HepG2 (cell line): ENCODE results near the gene EMC10. TPM values are rescaled to one million over a fixed set of nuclear protein-coding genes. Genes with fewer than 3 reads are reported as not detected.

ENCODE experiments used
- AGO2 ChIP-seq: fragments of 200-400 bp; formaldehyde crosslinking; optimal IDR thresholded peaks from 2 replicates; pipeline ENCODE3; 2017; ENCODE audit warnings: mild to moderate bottlenecking, low read depth, low read length, moderate library complexity
- CAMTA2 ChIP-seq: sonication (generic); formaldehyde crosslinking; IDR thresholded peaks from 2 replicates; pipeline ENCODE4 v1.4.0; 2020; ENCODE audit warnings: mild to moderate bottlenecking, missing genetic modification reagents, borderline replicate concordance
- CREB1 ChIP-seq, 2 experiments: fragments of 450-650 bp in 1 of 2; IDR thresholded peaks; 2 replicates each; pipeline ENCODE4 v1.6.1; 2016 to 2017; ENCODE audit warnings: control low read depth in 1 of 2, mild to moderate bottlenecking in 1 of 2, missing compliant biosample characterization in 1 of 2, missing genetic modification characterization in 1 of 2
- FOXO1 ChIP-seq: sonication (generic); formaldehyde crosslinking; IDR thresholded peaks from 2 replicates; pipeline ENCODE4 v1.4.0; 2020; ENCODE audit warnings: missing genetic modification reagents
- GATA4 ChIP-seq: sonication (generic); IDR thresholded peaks from 2 replicates; pipeline ENCODE4 v1.6.1; 2016; ENCODE audit warnings: antibody characterized with exemption, low read depth, borderline replicate concordance
- KMT2B ChIP-seq: IDR thresholded peaks from 2 replicates; pipeline ENCODE4 v1.6.1; 2016; ENCODE audit warnings: missing genetic modification reagents, missing compliant biosample characterization
- MTF2 ChIP-seq: sonication (generic); formaldehyde crosslinking; IDR thresholded peaks from 2 replicates; pipeline ENCODE4 v1.5.0; 2020; ENCODE audit warnings: missing genetic modification reagents, borderline replicate concordance
- ONECUT2 ChIP-seq: sonication (generic); formaldehyde crosslinking; IDR thresholded peaks from 2 replicates; pipeline ENCODE4 v1.4.0; 2020; ENCODE audit warnings: missing genetic modification reagents
- RNF2 ChIP-seq: fragments of 450-650 bp; conservative IDR thresholded peaks from 2 replicates; pipeline ENCODE4 v1.6.1; 2016; ENCODE audit warnings: low read depth
- SMAD9 ChIP-seq: sonication (generic); formaldehyde crosslinking; IDR thresholded peaks from 2 replicates; pipeline ENCODE4 v1.5.1; 2020; ENCODE audit warnings: mild to moderate bottlenecking, missing genetic modification reagents
- SP1 ChIP-seq, 2 experiments: fragments of 450-650 bp in 1 of 2; sonication (generic) in 1 of 2; formaldehyde crosslinking in 1 of 2; IDR thresholded peaks; 2 replicates each; pipeline versions ENCODE4 v1.4.0 to v1.6.1; 2016 to 2020; ENCODE audit warnings: missing genetic modification reagents in 1 of 2
- SRSF4 ChIP-seq: fragments of 200-400 bp; formaldehyde crosslinking; IDR thresholded peaks from one replicate; pipeline ENCODE4 v1.6.1; 2018; ENCODE audit warnings: mild to moderate bottlenecking, low read depth, low read length, moderate library complexity; ENCODE audit not compliant: poor library complexity, severe bottlenecking
- TAF1 ChIP-seq: sonication (generic); formaldehyde crosslinking; IDR thresholded peaks from 2 replicates; pipeline ENCODE4 v1.4.0; 2020; ENCODE audit warnings: missing genetic modification reagents
- TOE1 ChIP-seq: sonication (generic); formaldehyde crosslinking; IDR thresholded peaks from 2 replicates; pipeline ENCODE4 v1.4.0; 2020; ENCODE audit warnings: mild to moderate bottlenecking, missing genetic modification reagents
- ZNF235 ChIP-seq: sonication (generic); formaldehyde crosslinking; IDR thresholded peaks from 2 replicates; pipeline ENCODE4 v1.8.1; 2023; ENCODE audit warnings: mild to moderate bottlenecking, missing genetic modification reagents, borderline replicate concordance
- ZNF256 ChIP-seq: sonication (generic); formaldehyde crosslinking; conservative IDR thresholded peaks from 2 replicates; pipeline ENCODE4 v1.4.0; 2020; ENCODE audit warnings: missing genetic modification reagents
- ZNF331 ChIP-seq: sonication (generic); formaldehyde crosslinking; IDR thresholded peaks from 2 replicates; pipeline ENCODE4 v1.4.0; 2020; ENCODE audit warnings: missing genetic modification reagents
- ZNF496 ChIP-seq: sonication (generic); formaldehyde crosslinking; IDR thresholded peaks from 2 replicates; pipeline ENCODE4 v1.8.1; 2023; ENCODE audit warnings: mild to moderate bottlenecking, moderate library complexity, missing genetic modification reagents; ENCODE audit not compliant: insufficient replicate concordance
- ZNF503 ChIP-seq: sonication (generic); formaldehyde crosslinking; IDR thresholded peaks from 2 replicates; pipeline ENCODE4 v1.4.0; 2020; ENCODE audit warnings: missing genetic modification reagents
- ZNF660 ChIP-seq: sonication (generic); formaldehyde crosslinking; IDR thresholded peaks from 2 replicates; pipeline ENCODE4 v1.5.1; 2020; ENCODE audit warnings: mild to moderate bottlenecking, low read depth, missing genetic modification reagents, borderline replicate concordance
- ZNF703 ChIP-seq: sonication (generic); formaldehyde crosslinking; IDR thresholded peaks from 2 replicates; pipeline ENCODE4 v1.5.1; 2020; ENCODE audit warnings: missing genetic modification reagents, mild to moderate bottlenecking, moderate library complexity, borderline replicate concordance
- ZNF747 ChIP-seq: sonication (generic); formaldehyde crosslinking; IDR thresholded peaks from 2 replicates; pipeline ENCODE4 v1.8.1; 2023; ENCODE audit warnings: missing genetic modification reagents, mild to moderate bottlenecking, borderline replicate concordance
- ZNF878 ChIP-seq: sonication (generic); formaldehyde crosslinking; IDR thresholded peaks from 2 replicates; pipeline ENCODE4 v1.8.1; 2023; ENCODE audit warnings: mild to moderate bottlenecking, missing genetic modification reagents, moderate library complexity
- polyA plus RNA-seq, 8 experiments: library from polyadenylated mRNA; depleted of rRNA in 3 of 8; stranded (reverse) in 7 of 8; unstranded in 1 of 8; fragments of >200 nt; fragmentation: Illumina TruSeq in 4 of 8; extraction: Trizol in 4 of 8; gene quantifications; 2 replicates each; pipeline versions ENCODE4 v1.2.1 to v1.2.3, GENCODE V29; 2011 to 2016; ENCODE audit warnings: low read depth in 4 of 8, missing spikeins in 1 of 8, mixed read lengths in 1 of 8; ENCODE audit not compliant: insufficient read depth in 1 of 8
- total RNA-seq, 5 experiments: library from RNA; depleted of rRNA; stranded (reverse); fragments of >200 nt; fragmentation: Illumina TruSeq; extraction: Trizol; gene quantifications; 2 replicates each; pipeline ENCODE4 v1.2.3, GENCODE V29; 2016; ENCODE audit warnings: low read depth in 1 of 5
- TF ChIP-seq, protein P1 (sequence below): sonication (generic); formaldehyde crosslinking; IDR thresholded peaks from 2 replicates; pipeline ENCODE4 v1.4.0; 2020; ENCODE audit warnings: missing genetic modification reagents
- TF ChIP-seq, protein P2 (sequence below): sonication (generic); formaldehyde crosslinking; IDR thresholded peaks from 2 replicates; pipeline ENCODE4 v1.4.0; 2020; ENCODE audit warnings: missing genetic modification reagents
- TF ChIP-seq, protein P3 (sequence below): sonication (generic); formaldehyde crosslinking; IDR thresholded peaks from 2 replicates; pipeline ENCODE4 v1.8.0; 2022; ENCODE audit warnings: mild to moderate bottlenecking, missing genetic modification reagents, moderate library complexity

Gene EMC10
- total and polyA plus RNA-seq, 2 of the 13 experiments (the other 11 are each of a cell fraction or from before 2014, with no cell fraction given) = not detected

DNA sequence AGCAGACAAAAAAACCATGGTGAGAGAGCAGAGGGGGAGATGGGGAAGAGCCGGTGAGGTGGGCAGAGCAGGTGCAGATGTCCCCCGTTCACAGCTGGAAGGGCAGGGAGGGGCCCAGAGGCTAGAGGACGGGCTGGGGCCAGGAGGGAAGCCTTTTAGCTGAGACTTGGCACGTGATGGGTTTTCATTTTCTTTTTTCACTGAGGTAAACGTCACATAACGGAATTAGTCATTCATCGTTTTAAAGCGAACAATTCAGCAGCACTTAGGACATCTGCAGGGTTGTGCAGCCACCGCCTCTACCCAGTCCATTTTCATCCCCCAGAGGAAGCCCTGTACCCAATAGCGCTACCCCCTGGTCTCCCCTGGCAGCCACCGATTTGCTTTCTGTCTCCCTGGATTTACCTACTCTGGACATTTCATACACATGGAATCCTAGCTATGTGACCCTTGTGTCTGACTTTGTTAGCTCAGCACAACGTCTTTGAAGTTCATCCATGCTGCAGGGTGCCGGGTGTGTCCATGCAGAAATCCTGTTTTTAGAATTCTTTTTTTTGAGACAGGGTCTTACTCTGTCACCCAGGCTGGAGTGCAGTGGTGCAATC, 16.0 kb upstream of the EMC10 start (continued):
- TF ChIP-seq ZNF503 (no peak), ZNF747 (no peak), SMAD9 (CRISPR knock-in tag) (no peak), ZNF331 (CRISPR knock-in tag) (0 out of 2 replicates have a peak, but pooled peaks have one; percentile 19), ONECUT2 (no peak), CAMTA2 (CRISPR knock-in tag) (no peak), RNF2 (no peak), GATA4 (no peak), FOXO1 (CRISPR knock-in tag) (no peak), ZNF496 (CRISPR knock-in tag) (no peak), MTF2 (CRISPR knock-in tag) (no peak), AGO2 (no peak), KMT2B (CRISPR knock-in tag) (no peak), TAF1 (no peak), TOE1 (CRISPR knock-in tag) (no peak), SRSF4 (no peak), CREB1 (IDR thresholded peaks at IDR 0.05) (no peak), CREB1 (CRISPR knock-in tag; IDR thresholded peaks at IDR 0.05) (no peak), ZNF703 (CRISPR knock-in tag) (no peak), ZNF235 (no peak), ZNF256 (no peak), ZNF878 (CRISPR knock-in tag) (no peak), ZNF660 (CRISPR knock-in tag) (no peak), SP1 (IDR thresholded peaks at IDR 0.05) (no peak), SP1 (CRISPR knock-in tag; IDR thresholded peaks at IDR 0.05) (no peak)
- TF ChIP-seq, protein P1, sequence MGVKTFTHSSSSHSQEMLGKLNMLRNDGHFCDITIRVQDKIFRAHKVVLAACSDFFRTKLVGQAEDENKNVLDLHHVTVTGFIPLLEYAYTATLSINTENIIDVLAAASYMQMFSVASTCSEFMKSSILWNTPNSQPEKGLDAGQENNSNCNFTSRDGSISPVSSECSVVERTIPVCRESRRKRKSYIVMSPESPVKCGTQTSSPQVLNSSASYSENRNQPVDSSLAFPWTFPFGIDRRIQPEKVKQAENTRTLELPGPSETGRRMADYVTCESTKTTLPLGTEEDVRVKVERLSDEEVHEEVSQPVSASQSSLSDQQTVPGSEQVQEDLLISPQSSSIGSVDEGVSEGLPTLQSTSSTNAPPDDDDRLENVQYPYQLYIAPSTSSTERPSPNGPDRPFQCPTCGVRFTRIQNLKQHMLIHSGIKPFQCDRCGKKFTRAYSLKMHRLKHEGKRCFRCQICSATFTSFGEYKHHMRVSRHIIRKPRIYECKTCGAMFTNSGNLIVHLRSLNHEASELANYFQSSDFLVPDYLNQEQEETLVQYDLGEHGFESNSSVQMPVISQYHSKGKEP (CRISPR knock-in tag) = no peak
- TF ChIP-seq, protein P2, sequence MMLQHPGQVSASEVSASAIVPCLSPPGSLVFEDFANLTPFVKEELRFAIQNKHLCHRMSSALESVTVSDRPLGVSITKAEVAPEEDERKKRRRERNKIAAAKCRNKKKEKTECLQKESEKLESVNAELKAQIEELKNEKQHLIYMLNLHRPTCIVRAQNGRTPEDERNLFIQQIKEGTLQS (CRISPR knock-in tag) = no peak
- TF ChIP-seq, protein P3, sequence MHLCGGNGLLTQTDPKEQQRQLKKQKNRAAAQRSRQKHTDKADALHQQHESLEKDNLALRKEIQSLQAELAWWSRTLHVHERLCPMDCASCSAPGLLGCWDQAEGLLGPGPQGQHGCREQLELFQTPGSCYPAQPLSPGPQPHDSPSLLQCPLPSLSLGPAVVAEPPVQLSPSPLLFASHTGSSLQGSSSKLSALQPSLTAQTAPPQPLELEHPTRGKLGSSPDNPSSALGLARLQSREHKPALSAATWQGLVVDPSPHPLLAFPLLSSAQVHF = no peak
